Activated T-helper 1 cell treated with anti-CD3 and anti-CD28 coated beads, Interleukin-12 subunit alpha, Interleukin-12 subunit beta, Interleukin-2, Interleukin-4 antibody, amounts not matched to agents 30 ng/mL and 10 ng/mL and 1 ng/mL, durations not matched to agents 14 hours and 24 hours and 36 hours (primary cell): ENCODE data around the gene MTNR1A. TPM values are rescaled to one million over a fixed set of nuclear protein-coding genes. Genes with fewer than 3 reads are reported as not detected.
"Not testable (repeated sequence)": the region's sequence is repeated elsewhere in the genome, so short reads cannot be mapped to it uniquely, and the experiment has no call there.

Experiments used
- DNase-seq: peaks from one replicate; pipeline ENCODE4 v3.0.0; 2021; ENCODE audit warnings: low spot score
- H3K27ac Mint-ChIP-seq: one replicate; pipeline ENCODE4 v1.8.0; 2021; ENCODE audit warnings: mild to moderate bottlenecking, mixed read lengths
- H3K27me3 Mint-ChIP-seq: one replicate; pipeline ENCODE4 v1.8.0; 2022; ENCODE audit warnings: mild to moderate bottlenecking, moderate library complexity, mixed read lengths; ENCODE audit not compliant: insufficient read depth
- H3K36me3 Mint-ChIP-seq: one replicate; pipeline ENCODE4 v1.8.0; 2021; ENCODE audit warnings: low read depth, mixed read lengths
- H3K4me1 Mint-ChIP-seq: one replicate; pipeline ENCODE4 v1.8.0; 2021; ENCODE audit warnings: low read depth, mixed read lengths
- H3K4me3 Mint-ChIP-seq: one replicate; pipeline ENCODE4 v1.8.0; 2021; ENCODE audit warnings: mild to moderate bottlenecking, moderate library complexity, mixed read lengths
- H3K9me3 Mint-ChIP-seq: one replicate; pipeline ENCODE4 v1.8.0; 2021; ENCODE audit warnings: mixed read lengths
- intact Hi-C: fragments of 100-400 bp; cut with micrococcal nuclease; formaldehyde crosslinking; loops from one replicate; pipeline ENCODE4 v1.15.1; 2024
- total RNA-seq: library from RNA; stranded (reverse); gene quantifications from 2 replicates; pipeline ENCODE4 v1.2.3, GENCODE V29; 2022

Gene MTNR1A
- total RNA-seq, 1 donor from 2014 or later: not detected

- Mint-ChIP-seq H3K27ac (no peak overlapping the region), H3K36me3 (no peaks in the 10 kb centered on the region), H3K9me3 (no peaks in the 10 kb centered on the region), H3K4me3 (no peak overlapping the region), H3K27me3 (peaks cover 14% of the 10 kb centered on the region), H3K4me1 (no peaks in the 10 kb centered on the region)
- no peak for DNase-seq
- intact Hi-C loops: no loop called here
These were observed 841 bp downstream of the MTNR1A start for GRCh38 chr4:186554539-186554913.

GRCh38 chr4:186553717-186554116 lies 1.6 kb downstream of the MTNR1A start:
- Mint-ChIP-seq H3K4me1 (no peaks in the 10 kb centered on the region), H3K4me3 (no peak overlapping the region), H3K27me3 (peaks cover 14% of the 10 kb centered on the region), H3K27ac (no peak overlapping the region), H3K36me3 (no peaks in the 10 kb centered on the region), H3K9me3 (no peaks in the 10 kb centered on the region)
- no peak for DNase-seq
- intact Hi-C loops: no loop called here

GRCh38 chr4:186551849-186552248 lies 3.5 kb downstream of the MTNR1A start:
- Mint-ChIP-seq H3K4me1 (no peaks in the 10 kb centered on the region), H3K27ac (no peak overlapping the region), H3K36me3 (no peaks in the 10 kb centered on the region), H3K9me3 (peaks cover 8% of the 10 kb centered on the region), H3K4me3 (no peak overlapping the region), H3K27me3 (peaks cover 14% of the 10 kb centered on the region)
- DNase-seq: no peak
- intact Hi-C loops: no loop called here

DNA sequence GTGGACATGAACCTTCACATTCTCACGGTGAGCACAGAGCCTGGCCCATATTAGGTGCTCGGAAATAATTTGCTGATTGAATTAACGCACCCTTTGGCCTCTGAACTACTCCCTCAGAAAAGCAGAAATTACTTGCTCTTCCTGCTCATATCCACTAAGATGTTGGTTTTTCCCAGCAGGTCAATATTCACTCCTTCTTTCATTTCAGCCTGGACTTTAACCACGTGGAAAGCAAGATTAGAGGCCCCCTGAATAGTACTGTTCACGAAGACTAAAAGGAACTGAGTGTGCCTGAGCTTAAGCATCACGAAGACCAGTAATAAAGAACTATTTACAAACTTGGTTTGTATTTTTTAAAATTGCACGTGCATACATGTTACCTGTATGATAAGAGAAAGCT lies 9.9 kb downstream of the MTNR1A start:
- intact Hi-C loops: no loop called here
- no peaks in the 10 kb centered on the region for H3K27me3 Mint-ChIP-seq
- H3K4me3 Mint-ChIP-seq: no peak overlapping the region
- no peak for DNase-seq
- no peaks in the 10 kb centered on the region for H3K4me1 Mint-ChIP-seq
- H3K9me3 Mint-ChIP-seq: peaks cover 35% of the 10 kb centered on the region
- H3K36me3 Mint-ChIP-seq: no peaks in the 10 kb centered on the region
- no peak overlapping the region for H3K27ac Mint-ChIP-seq

GRCh38 chr4:186543206-186543605 lies 12.2 kb downstream of the MTNR1A start:
- intact Hi-C loops: no loop called here
- Mint-ChIP-seq H3K27me3 (no peaks in the 10 kb centered on the region), H3K9me3 (peaks cover 35% of the 10 kb centered on the region), H3K4me1 (no peaks in the 10 kb centered on the region), H3K27ac (no peak overlapping the region), H3K36me3 (no peaks in the 10 kb centered on the region), H3K4me3 (no peak overlapping the region)
- no peak for DNase-seq

- Mint-ChIP-seq H3K27me3 (no peaks in the 10 kb centered on the region), H3K4me1 (no peaks in the 10 kb centered on the region), H3K36me3 (no peaks in the 10 kb centered on the region), H3K9me3 (peaks cover 27% of the 10 kb centered on the region), H3K27ac (no peak overlapping the region), H3K4me3 (no peak overlapping the region)
- intact Hi-C loops: no loop called here
- no peak for DNase-seq
These were observed 13.6 kb downstream of the MTNR1A start for GRCh38 chr4:186541801-186542200.

- no peak overlapping the region for H3K27ac Mint-ChIP-seq
- H3K36me3 Mint-ChIP-seq: no peaks in the 10 kb centered on the region
- no peak for DNase-seq
- H3K4me1 Mint-ChIP-seq: no peaks in the 10 kb centered on the region
- H3K9me3 Mint-ChIP-seq: peaks cover 14% of the 10 kb centered on the region
- no peak overlapping the region for H3K4me3 Mint-ChIP-seq
- intact Hi-C loops: no loop called here
- H3K27me3 Mint-ChIP-seq: no peaks in the 10 kb centered on the region
These were observed 17.4 kb downstream of the MTNR1A start for GRCh38 chr4:186537843-186538521.

- no peaks in the 10 kb centered on the region for H3K36me3 Mint-ChIP-seq
- no peaks in the 10 kb centered on the region for H3K4me1 Mint-ChIP-seq
- no peaks in the 10 kb centered on the region for H3K27me3 Mint-ChIP-seq
- no peak overlapping the region for H3K27ac Mint-ChIP-seq
- intact Hi-C loops: no loop called here
- peaks cover 13% of the 10 kb centered on the region for H3K9me3 Mint-ChIP-seq
- no peak overlapping the region for H3K4me3 Mint-ChIP-seq
- no peak for DNase-seq
These were observed 19.1 kb downstream of the MTNR1A start for GRCh38 chr4:186536285-186536684.

- Mint-ChIP-seq H3K36me3 (no peaks in the 10 kb centered on the region), H3K4me1 (no peaks in the 10 kb centered on the region), H3K9me3 (peaks cover 13% of the 10 kb centered on the region), H3K27ac (no peak overlapping the region), H3K27me3 (no peaks in the 10 kb centered on the region), H3K4me3 (no peak overlapping the region)
- intact Hi-C loops: no loop called here
- DNase-seq: no peak
These were observed 21.3 kb downstream of the MTNR1A start for GRCh38 chr4:186534056-186534455.

DNA sequence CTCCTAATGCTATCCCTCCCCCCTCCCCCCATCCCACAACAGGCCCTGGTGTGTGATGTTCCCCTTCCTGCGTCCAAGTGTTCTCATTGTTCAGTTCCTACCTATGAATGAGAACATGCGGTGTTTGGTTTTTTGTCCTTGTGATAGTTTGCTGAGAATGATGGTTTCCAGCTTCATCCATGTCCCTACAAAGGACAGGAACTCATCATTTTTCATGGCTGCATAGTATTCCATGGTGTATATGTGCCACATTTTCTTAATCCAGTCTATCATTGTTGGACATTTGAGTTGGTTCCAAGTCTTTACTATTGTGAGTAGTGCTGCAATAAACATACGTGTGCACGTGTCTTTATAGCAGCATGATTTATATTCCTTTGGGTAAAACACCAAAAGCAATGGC lies 31.4 kb downstream of the MTNR1A start:
- H3K4me1 Mint-ChIP-seq, H3K4me3 Mint-ChIP-seq, H3K9me3 Mint-ChIP-seq: not testable (repeated sequence)

GRCh38 chr4:186516287-186516686 lies 39.1 kb downstream of the MTNR1A start:
- H3K27ac Mint-ChIP-seq: no peak overlapping the region
- DNase-seq: no peak
- intact Hi-C loops: no loop called here
- H3K9me3 Mint-ChIP-seq: peaks cover 5% of the 10 kb centered on the region
- no peaks in the 10 kb centered on the region for H3K27me3 Mint-ChIP-seq
- no peaks in the 10 kb centered on the region for H3K4me1 Mint-ChIP-seq
- H3K4me3 Mint-ChIP-seq: no peak overlapping the region
- no peaks in the 10 kb centered on the region for H3K36me3 Mint-ChIP-seq

More for the DNA sequence above, 31.4 kb downstream of the MTNR1A start:
- H3K27me3 Mint-ChIP-seq, DNase-seq, H3K36me3 Mint-ChIP-seq, H3K27ac Mint-ChIP-seq, intact Hi-C loops: not testable (repeated sequence)

- intact Hi-C loops: no loop called here
- Mint-ChIP-seq H3K9me3 (peaks cover 7% of the 10 kb centered on the region), H3K36me3 (no peaks in the 10 kb centered on the region), H3K4me3 (no peak overlapping the region), H3K4me1 (no peaks in the 10 kb centered on the region), H3K27ac (no peak overlapping the region), H3K27me3 (no peaks in the 10 kb centered on the region)
- no peak for DNase-seq
These were observed 41.0 kb downstream of the MTNR1A start for GRCh38 chr4:186514271-186514950.

DNA sequence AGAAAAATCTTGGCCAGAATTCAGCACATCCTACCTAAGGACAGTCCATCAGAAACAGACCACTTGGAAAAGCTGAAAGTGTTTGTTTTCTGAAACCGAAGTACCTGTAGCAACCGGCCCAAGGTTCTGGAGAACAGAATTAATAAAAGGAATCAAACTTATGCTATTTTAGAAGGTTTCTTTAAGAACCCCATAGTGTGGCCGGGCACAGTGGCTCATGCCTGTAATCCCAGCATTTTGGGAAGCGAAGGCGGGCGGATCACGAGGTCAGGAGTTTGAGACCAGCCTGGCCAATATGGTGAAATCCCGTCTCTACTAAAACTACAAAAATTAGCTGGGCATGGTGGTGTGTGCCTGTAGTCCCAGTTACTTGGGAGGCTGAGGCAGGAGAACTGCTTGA lies 50.6 kb downstream of the MTNR1A start:
- H3K27me3 Mint-ChIP-seq, DNase-seq, H3K4me1 Mint-ChIP-seq, H3K4me3 Mint-ChIP-seq, H3K36me3 Mint-ChIP-seq, H3K27ac Mint-ChIP-seq, intact Hi-C loops, H3K9me3 Mint-ChIP-seq: not testable (repeated sequence)
